Amygdala (tissue), 56 donors: ENCODE results near the gene PLEKHO1.
"Not testable (repeated sequence)": the region's sequence is repeated elsewhere in the genome, so short reads cannot be mapped to it uniquely, and the experiment has no call there.

ENCODE experiments used
- DNase-seq, 56 donors: peaks; one replicate each; lab custom pipeline; 2025; lab: John Stamatoyannopoulos, UW

Gene PLEKHO1, protein sequence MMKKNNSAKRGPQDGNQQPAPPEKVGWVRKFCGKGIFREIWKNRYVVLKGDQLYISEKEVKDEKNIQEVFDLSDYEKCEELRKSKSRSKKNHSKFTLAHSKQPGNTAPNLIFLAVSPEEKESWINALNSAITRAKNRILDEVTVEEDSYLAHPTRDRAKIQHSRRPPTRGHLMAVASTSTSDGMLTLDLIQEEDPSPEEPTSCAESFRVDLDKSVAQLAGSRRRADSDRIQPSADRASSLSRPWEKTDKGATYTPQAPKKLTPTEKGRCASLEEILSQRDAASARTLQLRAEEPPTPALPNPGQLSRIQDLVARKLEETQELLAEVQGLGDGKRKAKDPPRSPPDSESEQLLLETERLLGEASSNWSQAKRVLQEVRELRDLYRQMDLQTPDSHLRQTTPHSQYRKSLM

DNA sequence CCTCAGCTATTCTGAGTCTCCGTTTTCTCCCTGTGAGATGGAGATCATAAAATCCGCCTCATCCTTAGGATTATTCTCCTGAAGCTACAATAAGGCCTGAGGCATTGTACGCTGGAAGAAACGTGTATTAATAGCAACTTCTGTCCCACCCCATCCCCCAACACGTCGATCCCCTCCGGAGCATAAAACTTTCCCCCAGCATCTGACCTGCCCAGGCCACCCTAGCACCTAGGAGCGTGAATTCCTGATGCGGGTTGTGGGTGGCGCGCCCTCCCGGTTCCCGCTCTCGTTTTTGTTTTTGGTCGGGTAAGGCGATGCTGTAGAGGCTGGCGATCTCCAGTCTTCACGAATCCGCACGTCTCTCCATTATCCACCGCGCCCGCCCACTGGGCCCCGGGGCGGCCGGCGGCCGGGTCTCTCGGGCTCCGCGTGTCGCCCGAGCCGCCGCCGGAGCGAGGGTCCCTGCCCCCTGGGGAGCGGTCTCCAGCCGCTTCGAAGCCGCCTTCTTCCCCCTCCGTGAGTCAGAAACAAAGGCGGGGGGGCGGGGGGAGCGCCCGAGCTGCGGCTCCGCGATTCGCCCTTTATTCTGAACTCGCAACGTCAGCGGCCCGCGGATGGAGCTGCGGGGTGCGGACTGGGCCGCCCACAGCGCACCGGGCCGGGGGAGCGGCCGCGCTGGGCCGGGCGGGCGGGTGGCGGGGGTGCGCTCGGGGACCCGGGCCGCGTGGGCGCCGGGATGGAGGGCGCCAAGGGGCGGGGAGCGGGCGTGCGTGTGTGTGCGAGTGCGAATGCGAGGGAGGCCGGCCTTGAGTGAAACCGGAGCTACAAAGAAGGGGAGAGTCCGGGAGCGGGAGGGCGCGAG, at the start of gene PLEKHO1:
Gene PLEKHO1, plus strand, starts transcription at position 646 of the 862 bp plus-strand sequence. CDS start 342 bp downstream, outside the sequence.
- peak in 42 of 56 donors; percentile 19 to 81 (median 63) for DNase-seq

DNA sequence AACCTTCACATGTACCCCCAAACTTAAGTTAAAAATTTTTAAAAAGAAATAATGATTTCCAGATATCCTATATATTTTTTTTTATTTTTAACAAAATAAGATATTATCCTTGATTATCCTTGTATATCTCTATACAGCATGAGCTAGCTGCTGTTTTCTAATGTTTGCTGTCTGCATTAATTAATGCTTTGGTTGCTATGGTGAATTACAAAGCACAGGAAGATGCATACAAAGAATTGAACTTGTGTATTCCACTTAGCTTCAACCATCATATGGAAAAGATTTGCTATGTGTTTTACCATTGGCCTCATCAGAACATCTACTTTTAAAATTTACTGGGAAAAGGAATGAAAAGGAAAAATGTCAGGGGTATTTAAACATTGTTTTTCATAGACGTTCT, 46.7 kb upstream of the PLEKHO1 start:
- no peak for DNase-seq

DNA sequence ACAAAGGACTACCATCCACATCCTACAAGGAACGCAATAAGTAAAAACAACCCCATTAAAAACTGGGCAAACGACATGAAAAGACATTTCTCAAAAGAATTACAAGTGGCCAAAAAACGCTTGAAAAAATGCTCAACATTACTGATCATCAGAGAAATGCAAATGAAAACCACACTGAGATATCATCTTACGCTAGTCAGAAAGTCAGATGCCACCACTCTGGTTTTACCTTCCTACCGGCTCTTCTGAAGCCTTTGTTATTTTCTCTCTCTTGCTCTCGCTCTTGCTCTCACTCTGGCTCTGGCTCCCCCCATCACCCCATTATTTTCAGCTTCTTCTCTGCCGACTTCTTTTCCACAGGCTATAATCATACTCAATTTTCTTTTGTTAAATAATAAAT, 43.4 kb upstream of the PLEKHO1 start:
- DNase-seq, result no peak

DNA sequence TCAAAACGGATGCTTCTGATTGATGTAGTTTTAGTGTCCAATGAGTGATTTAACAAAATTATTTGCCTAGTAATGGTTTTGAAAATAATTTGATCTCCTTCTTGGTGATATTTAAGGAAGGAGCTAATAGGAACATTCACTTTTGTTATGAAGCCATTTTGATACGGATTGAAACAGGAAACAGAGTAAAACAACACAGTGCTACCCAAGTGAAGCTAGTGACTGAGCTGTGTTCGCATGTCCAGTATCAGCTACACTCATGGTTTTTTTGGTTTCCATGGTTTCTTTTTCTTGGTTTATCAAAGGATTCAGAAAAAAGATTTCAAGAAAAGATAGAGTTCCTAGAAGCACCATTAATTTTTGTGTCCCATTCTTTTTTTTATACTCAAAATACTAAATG, 40.1 kb upstream of the PLEKHO1 start:
- no peak for DNase-seq

DNA sequence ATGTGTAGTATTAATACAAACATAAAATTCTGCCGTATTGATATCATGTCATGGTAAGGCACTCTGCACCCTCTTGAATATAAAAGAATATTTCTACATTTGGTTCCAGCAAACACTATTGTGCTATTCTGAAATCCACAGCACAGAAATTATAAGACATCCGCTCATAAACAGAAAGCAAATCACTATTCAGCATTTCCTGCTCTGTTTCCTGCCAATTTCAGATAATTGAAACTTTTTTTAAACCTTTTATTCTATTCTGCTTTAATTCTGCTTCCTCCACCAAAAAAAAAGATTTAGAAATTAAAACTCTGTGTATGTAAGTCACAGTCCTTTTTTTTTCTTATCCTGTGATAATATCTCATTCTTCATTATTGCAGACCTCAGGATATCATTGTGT, 39.6 kb upstream of the PLEKHO1 start:
- no peak for DNase-seq

DNA sequence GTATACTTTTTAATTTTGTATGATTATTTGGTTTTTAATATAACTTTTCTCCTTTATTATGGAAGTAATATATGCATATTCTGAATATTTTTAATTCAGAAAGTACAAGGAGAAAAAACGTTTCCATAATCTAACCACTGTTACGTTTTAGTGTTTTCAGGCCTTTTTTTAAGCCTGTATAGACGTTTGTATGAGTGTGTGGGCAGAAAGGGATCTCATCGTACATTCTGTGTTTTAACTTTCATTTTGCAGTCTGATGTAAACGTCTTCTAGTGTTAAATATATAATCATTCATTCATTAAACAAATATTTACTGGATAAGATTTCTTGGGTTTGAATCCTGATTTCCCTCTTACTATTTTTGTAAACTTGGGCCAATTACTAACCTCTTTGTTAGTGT, 38.0 kb upstream of the PLEKHO1 start:
- DNase-seq, result no peak

DNA sequence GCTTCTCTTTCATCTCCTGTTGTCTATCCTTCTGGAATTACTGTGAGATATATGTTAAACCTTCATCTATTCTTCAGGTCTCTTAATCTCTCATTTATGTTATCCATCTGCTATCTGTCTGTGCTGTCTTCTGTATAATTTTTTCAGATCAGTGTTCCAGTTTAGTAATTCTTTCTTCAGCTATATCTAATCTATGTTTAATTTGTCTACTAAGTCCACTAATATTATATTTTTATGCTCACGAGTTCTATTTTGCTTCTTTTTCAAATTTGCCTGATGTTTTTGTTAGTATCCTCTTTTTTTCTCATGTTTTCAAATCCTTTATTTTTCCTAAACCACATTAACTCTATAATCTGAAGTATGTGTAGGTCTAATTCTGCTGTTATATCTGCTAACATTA, 34.6 kb upstream of the PLEKHO1 start:
- DNase-seq, result no peak

DNA sequence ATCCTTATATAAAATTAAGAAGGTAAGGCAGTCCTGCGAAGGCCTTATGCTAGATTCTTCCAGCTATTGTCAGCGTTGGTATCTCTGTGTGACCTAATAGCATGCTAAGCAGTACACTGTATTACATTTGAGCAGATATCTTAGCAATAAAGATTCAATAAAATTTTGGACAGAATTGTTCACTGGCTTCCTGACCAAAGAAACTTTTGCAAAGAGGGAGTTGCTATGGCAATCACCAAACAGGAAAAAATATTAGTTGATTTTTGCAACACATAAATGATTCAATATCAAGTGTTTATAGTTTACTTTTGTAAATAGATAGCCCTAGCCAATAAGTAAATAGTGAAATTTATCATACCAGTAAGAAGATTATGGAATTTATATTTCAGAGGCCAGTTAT, 31.0 kb upstream of the PLEKHO1 start:
- DNase-seq, result no peak

DNA sequence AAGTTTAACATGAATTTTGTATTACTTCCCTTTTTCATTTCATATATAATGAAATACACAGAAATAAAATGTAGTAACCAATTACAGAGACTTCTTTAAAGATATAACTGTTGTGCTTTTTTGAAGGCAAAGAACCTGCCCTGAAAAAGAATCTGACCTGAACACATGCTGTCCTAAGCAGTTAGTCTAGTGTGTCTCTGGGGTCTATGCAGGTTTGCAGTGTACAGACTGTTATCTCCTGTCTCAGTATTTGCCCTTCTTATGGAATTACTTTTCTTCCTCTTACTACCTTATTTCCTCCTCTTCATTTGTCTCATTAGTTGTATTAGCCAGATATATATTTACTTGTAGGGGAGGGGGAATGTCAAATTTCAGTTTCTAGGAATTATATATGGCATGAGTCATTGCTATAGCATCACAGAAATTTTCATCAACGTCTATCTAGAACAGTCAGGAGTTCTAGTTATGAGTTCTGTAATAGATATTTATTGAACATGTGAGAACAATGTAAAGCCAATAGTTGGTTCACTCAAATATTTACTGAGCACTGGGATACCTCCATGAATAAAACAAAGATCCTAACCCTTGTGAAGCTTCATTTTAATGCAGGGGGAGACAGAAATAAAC, 28.4 kb upstream of the PLEKHO1 start:
- DNase-seq, result no peak

DNA sequence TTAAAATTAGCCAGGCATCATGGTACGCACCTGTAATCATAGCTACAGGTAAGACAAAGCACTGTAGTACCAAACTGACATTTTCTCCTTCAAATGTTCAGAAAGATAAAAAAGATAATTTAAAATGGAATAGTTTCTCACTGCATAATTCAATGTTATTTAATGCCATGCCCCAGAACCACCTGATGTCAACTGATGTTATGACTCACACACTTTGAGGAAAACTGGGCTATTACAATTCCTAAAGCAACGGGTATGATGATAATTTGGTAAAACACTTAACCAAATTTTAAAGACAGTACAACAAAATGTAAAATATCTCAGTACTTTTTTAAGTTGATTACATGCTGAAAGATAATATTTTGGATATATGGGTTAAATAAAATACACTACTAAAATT, 22.9 kb upstream of the PLEKHO1 start:
- no peak for DNase-seq

DNA sequence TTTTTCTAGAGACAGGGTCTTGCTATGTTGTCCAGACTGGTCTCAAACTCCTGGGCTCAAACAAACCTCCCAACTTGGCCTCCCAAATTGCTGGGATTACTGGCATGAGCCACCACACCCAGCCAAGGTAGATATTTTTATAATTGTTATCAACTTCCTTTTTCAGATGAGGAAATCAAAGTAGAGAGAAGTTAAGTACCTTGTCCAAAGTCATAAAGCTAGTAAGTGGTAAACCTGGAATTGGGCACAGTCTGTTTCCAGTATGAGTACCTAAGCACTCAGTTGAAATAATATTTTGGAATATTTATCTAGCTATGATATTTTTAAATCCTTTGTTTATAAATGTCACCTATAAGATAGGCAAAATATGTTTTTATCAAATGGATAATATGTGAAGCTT, 22.3 kb upstream of the PLEKHO1 start:
- no peak for DNase-seq

DNA sequence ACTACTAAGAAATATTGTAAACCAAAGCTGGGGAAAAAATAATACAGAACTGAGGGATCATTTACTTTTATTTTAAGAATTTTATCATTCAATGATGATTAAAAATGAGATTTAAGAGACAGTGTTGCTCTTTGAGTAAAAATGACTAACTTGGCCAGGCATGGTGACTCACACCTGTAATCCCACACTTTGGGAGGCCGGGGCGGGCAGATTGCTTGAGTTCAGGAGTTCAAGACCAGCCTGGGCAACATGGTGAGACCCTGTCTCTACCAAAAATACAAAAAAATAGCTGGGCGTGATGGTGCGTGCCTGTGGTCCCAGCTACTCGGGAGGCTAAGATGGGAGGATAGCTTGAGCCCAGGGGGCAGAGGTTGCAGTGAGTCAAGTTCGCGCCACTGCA, 21.8 kb upstream of the PLEKHO1 start:
- no peak for DNase-seq

DNA sequence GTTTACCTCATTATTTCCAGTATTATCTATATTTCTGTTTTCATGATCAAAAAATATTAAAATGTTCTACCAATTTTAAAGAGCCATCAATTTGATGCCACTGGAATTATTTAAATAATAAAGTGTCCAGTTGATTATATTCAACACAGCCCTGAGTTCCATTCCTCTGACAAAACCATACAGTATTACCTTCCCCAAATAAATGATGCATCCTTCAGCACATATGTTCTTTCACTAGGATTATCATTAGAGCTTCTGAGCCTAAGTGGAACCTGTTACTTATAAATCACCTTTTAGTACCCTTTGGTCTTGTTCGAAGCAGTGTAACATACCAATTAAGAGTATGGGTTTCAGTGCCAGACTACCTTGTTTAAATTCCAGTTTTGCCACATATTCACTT, 17.3 kb upstream of the PLEKHO1 start:
- DNase-seq, result no peak

DNA sequence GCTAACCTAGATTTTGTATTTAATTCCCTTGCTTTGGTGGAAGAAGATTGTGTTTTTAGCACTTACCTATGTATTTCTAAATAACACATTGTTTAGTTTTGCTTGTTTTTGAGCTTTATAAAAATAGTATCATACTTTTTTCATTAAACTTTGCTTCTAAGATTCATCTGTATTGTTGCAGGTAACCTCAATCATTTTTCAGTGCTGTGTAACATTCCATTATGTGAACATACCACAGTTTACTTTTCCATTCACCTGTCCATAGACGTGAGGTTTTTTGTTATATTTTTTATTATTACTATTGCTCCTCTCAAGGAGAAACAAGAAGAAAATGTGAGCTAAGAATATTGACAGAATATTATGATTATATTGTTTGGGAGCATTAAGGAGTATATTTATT, 15.2 kb upstream of the PLEKHO1 start:
- DNase-seq, result no peak

DNA sequence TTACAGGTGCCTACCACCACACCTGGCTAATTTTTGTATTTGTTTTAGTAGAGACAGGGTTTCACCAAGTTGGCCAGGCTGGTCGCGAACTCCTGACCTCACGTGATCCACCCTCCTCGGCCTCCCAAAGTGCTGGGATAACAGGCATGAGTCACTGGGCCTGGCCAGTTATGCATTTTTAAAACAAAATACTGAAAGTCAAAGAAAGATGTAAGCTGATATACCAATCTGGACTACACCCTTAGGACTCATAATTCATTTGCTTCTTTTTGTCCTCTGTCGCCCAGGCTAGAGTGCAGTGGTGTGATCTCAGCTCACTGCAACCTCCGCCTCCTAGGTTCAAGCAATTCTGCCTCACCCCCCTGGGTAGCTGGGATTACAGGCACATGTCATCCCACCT, 14.3 kb upstream of the PLEKHO1 start:
- DNase-seq, result not testable (repeated sequence)

DNA sequence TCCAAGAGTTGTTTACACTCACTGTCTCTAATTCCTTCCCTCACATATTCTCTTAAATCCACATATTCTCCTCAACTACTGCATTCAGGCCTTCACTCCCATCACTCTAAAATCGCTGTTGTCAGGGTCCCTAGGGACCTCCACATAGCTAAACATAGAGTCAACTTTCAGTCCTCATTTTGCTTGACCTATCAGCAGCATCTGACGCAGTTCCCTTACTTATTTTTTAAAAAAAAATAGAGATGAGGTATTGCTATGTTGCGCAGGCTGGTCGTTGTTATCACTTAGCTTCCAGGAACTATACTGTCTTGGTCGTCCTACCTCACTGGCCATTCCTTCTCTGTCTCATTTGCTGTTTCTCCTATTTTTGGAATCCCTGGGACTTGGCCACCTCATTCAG, 11.7 kb upstream of the PLEKHO1 start:
- no peak for DNase-seq

DNA sequence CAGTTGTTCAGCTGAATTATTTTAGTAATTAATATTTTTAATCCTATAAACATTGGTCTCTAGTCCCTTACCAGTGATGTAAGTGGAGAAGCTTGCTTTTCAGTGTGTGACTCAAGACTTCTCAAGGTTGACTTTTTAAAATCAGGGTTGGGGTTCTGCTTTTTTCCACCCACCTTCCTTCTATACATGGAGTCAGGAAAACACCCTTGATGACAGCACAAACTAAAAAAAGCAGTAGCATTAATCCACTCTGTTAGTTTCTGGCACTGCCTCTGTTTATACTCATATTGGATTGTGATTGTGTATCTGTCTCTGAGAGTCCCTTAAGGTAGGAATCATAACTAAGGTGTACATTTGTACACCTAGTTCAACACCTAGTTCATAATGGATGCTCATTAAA, 8.3 kb upstream of the PLEKHO1 start:
- DNase-seq, result no peak

DNA sequence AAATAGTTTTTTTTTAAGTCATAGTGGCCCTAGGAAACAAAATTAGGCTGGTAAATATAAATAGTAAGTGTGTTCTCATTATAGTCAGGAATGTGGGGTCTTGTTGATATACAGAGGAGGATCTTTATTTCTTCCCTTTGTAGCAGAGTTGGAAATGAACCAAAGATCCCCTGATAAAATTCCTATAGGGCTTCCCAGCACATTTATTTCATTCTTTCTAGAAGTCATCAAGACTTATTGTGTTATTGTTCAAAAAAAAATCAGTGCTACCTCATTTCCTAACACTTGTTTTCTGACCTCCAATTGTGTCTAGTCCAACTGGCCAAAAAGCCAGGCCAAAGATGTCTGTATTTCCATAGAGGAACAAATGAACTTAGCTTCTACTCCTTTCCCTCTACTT, 7.6 kb upstream of the PLEKHO1 start:
- no peak for DNase-seq

DNA sequence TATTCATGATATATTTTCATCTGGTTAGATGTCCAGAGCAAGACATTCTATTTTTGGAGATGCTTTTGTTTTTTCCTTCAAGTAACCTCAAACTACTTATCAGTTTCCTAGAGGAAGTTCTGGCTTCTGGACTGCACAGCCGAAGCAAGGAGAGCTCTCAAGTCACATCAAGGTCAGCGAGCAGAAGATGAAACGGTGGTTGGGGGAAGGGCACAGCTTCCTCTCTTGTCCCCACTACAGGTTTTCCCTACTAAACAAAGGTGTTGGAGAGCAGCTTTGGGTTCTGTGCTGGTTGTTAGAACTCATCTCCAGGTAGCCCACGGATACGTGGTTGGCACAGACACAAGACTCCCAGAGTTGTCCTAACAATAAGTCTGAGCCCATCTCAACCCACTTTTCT, 5.1 kb upstream of the PLEKHO1 start:
- no peak for DNase-seq

DNA sequence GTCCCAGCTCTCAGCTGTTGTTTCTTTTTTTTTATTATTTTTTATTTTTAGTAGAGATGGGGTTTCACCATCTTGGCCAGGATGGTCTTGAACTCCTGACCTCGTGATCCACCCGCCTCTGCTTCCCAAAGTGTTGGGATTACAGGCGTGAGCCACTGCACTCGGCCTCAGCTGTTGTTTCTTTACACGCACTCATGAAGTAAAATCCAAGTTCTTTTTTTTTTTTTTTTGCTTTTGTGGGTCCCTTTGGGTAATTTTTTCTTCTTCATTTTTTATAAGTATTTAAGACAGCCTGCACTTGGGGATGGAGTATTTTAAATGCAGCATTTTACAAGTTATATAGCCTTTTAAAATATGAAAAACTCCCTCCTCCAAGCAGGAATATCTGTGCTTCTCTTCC, 3.7 kb upstream of the PLEKHO1 start:
- DNase-seq, result not testable (repeated sequence)

DNA sequence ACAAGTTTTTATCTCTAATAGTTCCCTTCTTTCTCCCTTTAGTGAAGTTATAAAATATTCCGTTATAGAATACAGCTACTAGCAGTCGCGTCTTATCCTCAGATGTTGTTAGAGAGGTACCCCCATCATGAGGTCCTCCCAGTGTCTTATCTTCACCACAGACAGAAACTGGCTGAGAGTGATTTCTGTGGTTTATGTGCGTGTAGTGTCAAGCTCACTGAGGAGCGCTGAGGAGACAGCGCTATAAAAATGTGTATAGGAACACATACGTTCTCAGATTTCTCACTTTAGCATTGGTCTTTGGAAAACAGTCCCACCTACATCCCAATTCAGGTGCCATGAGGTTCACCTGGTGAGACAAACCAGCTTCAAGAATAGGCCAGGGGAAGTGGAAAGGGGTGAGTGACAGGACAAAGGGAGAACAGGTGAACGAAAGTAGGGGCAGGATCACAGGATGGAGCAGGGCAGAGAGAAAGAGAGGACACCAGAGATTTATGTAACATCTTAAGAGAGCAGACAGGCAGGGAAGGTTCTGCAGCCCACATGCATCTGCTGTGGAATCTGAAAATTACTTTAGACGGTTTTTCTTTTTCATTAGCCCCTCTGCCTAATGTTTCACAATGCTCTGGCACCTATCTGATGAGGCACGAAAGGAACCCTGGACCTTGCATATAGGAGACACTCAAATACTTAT, 2.7 kb upstream of the PLEKHO1 start:
- DNase-seq, result peak in 1 of 56 donors; percentile 25
